ENCODE data around the gene AGFG2. TPM values are rescaled to one million over a fixed set of nuclear protein-coding genes. Genes with fewer than 3 reads are reported as not detected.

Gene AGFG2
- total and polyA plus RNA-seq, 2 of the 13 experiments (the other 11 are each of a cell fraction or from before 2014, with no cell fraction given): 125 to 132 TPM

DNA sequence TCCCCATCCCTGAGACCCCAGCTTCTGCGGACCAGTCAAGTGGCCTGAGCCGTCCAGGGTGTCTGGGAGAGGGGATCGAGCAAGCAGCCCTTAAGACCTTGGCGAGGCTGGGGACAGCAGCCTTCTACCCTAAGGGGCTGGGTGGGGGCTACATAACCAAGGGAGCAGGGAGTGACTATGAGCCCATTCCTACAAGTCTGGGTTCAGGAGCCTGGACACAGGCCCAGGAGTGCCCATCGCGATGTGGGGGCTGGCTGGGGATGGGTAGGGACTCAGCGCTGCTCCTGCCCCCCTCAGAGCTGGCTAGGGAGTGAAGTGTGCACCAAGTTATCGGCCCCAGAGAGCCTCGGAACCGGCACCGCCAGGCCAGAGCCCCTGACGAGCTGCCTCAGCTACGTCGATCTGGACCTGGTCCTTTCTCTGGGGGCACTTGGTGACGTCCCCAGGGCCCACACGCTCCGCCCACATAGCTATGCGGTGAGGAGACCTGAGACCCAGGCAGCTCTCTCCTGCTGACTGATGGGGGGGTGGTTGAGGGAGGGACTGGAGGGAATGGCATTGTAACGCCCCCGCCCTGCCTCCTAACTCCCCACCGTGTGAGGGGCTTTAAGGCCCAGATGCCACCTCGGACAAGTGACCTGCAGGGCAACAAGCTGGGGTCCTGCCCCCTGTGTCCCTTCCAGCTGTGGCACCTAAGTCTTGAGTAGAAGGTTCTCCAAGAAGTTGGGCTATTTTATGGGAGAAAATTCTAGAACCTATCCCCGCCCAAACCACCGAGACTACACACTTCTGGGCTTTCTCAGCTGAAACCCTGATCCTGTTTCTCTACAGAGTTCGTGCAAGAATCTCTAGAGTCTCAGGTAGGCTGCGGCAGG is 32.2 kb downstream of the AGFG2 start (continued):
- TF ChIP-seq, protein P1, sequence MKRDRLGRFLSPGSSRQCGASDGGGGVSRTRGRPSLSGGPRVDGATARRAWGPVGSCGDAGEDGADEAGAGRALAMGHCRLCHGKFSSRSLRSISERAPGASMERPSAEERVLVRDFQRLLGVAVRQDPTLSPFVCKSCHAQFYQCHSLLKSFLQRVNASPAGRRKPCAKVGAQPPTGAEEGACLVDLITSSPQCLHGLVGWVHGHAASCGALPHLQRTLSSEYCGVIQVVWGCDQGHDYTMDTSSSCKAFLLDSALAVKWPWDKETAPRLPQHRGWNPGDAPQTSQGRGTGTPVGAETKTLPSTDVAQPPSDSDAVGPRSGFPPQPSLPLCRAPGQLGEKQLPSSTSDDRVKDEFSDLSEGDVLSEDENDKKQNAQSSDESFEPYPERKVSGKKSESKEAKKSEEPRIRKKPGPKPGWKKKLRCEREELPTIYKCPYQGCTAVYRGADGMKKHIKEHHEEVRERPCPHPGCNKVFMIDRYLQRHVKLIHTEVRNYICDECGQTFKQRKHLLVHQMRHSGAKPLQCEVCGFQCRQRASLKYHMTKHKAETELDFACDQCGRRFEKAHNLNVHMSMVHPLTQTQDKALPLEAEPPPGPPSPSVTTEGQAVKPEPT (CRISPR knock-in tag; IDR thresholded peaks at IDR 0.05; ENCODE audit: low read depth): no peak
- TF ChIP-seq TCF12 (IDR thresholded peaks at IDR 0.05): no peak
- TF ChIP-seq TCF12 (CRISPR knock-in tag; IDR thresholded peaks at IDR 0.05): peak; percentile 68; the same call in 1 of the 2 replicates
- TF ChIP-seq ZNF678 (CRISPR knock-in tag; IDR thresholded peaks at IDR 0.05): peak; percentile 21; the same call in 1 of the 2 replicates
- TF ChIP-seq, protein P2, sequence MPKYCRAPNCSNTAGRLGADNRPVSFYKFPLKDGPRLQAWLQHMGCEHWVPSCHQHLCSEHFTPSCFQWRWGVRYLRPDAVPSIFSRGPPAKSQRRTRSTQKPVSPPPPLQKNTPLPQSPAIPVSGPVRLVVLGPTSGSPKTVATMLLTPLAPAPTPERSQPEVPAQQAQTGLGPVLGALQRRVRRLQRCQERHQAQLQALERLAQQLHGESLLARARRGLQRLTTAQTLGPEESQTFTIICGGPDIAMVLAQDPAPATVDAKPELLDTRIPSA (CRISPR knock-in tag; IDR thresholded peaks at IDR 0.05; ENCODE audit: borderline replicate concordance): no peak
- TF ChIP-seq, protein P3, sequence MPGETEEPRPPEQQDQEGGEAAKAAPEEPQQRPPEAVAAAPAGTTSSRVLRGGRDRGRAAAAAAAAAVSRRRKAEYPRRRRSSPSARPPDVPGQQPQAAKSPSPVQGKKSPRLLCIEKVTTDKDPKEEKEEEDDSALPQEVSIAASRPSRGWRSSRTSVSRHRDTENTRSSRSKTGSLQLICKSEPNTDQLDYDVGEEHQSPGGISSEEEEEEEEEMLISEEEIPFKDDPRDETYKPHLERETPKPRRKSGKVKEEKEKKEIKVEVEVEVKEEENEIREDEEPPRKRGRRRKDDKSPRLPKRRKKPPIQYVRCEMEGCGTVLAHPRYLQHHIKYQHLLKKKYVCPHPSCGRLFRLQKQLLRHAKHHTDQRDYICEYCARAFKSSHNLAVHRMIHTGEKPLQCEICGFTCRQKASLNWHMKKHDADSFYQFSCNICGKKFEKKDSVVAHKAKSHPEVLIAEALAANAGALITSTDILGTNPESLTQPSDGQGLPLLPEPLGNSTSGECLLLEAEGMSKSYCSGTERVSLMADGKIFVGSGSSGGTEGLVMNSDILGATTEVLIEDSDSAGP (CRISPR knock-in tag; IDR thresholded peaks at IDR 0.05; ENCODE audit: borderline replicate concordance): peak; percentile 37; the same call in 1 of the 2 replicates
- peak; percentile 48; the same call in 1 of the 2 replicates for TF ChIP-seq FOXC1 (CRISPR knock-in tag; IDR thresholded peaks at IDR 0.05; ENCODE audit: borderline replicate concordance)
- no peak for TF ChIP-seq FOXJ3 (CRISPR knock-in tag; IDR thresholded peaks at IDR 0.05; ENCODE audit: borderline replicate concordance)
- peak; percentile 59 for TF ChIP-seq ZFX (CRISPR knock-in tag; IDR thresholded peaks at IDR 0.05; ENCODE audit: low read depth)
- TF ChIP-seq, protein P4, sequence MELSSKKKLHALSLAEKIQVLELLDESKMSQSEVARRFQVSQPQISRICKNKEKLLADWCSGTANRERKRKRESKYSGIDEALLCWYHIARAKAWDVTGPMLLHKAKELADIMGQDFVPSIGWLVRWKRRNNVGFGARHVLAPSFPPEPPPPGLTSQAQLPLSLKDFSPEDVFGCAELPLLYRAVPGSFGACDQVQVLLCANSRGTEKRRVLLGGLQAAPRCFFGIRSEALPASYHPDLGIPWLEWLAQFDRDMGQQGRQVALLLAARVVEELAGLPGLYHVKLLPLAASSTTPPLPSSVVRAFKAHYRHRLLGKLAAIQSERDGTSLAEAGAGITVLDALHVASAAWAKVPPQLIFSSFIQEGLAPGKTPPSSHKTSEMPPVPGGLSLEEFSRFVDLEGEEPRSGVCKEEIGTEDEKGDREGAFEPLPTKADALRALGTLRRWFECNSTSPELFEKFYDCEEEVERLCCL (CRISPR knock-in tag; IDR thresholded peaks at IDR 0.05; ENCODE audit: borderline replicate concordance): no peak
- TF ChIP-seq ZNF547 (CRISPR knock-in tag; IDR thresholded peaks at IDR 0.05): peak; percentile 57
- peak; percentile 47 for TF ChIP-seq FOXA3 (CRISPR knock-in tag; IDR thresholded peaks at IDR 0.05)
- TF ChIP-seq NFE2L1 (CRISPR knock-in tag; IDR thresholded peaks at IDR 0.05; ENCODE audit: borderline replicate concordance): no peak
- no peak for TF ChIP-seq KAT7 (CRISPR knock-in tag; IDR thresholded peaks at IDR 0.05; ENCODE audit: borderline replicate concordance)
- TF ChIP-seq KDM2A (CRISPR knock-in tag; IDR thresholded peaks at IDR 0.05; ENCODE audit: borderline replicate concordance, low read depth): peak; percentile 95
- 0 out of 2 replicates have a peak, but pooled peaks have one; percentile 6 for TF ChIP-seq RARA (CRISPR knock-in tag; IDR thresholded peaks at IDR 0.05)
- TF ChIP-seq SRF (IDR thresholded peaks at IDR 0.05; ENCODE audit: low read depth, low read length): no peak
- 0 out of 2 replicates have a peak, but pooled peaks have one; percentile 23 for TF ChIP-seq ESRRA (CRISPR knock-in tag; IDR thresholded peaks at IDR 0.05; ENCODE audit: low read depth)
- TF ChIP-seq, protein P5, sequence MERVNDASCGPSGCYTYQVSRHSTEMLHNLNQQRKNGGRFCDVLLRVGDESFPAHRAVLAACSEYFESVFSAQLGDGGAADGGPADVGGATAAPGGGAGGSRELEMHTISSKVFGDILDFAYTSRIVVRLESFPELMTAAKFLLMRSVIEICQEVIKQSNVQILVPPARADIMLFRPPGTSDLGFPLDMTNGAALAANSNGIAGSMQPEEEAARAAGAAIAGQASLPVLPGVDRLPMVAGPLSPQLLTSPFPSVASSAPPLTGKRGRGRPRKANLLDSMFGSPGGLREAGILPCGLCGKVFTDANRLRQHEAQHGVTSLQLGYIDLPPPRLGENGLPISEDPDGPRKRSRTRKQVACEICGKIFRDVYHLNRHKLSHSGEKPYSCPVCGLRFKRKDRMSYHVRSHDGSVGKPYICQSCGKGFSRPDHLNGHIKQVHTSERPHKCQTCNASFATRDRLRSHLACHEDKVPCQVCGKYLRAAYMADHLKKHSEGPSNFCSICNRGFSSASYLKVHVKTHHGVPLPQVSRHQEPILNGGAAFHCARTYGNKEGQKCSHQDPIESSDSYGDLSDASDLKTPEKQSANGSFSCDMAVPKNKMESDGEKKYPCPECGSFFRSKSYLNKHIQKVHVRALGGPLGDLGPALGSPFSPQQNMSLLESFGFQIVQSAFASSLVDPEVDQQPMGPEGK (CRISPR knock-in tag; IDR thresholded peaks at IDR 0.05): peak; percentile 67
- peak; percentile 19; the same call in 1 of the 2 replicates for TF ChIP-seq STAG1 (CRISPR knock-in tag; IDR thresholded peaks at IDR 0.05)
- 0 out of 2 replicates have a peak, but pooled peaks have one; percentile 46 for TF ChIP-seq ZNF235 (CRISPR knock-in tag; IDR thresholded peaks at IDR 0.05; ENCODE audit: borderline replicate concordance)
